GM21825 (cell line): ENCODE results near the gene SESN1.
"Not testable (repeated sequence)": the region's sequence is repeated elsewhere in the genome, so short reads cannot be mapped to it uniquely, and the experiment has no call there.

Experiments
- ATAC-seq: cut with Tn5 transposase; IDR thresholded peaks from one replicate; pipeline ENCODE4 v1.9.1; 2021; ENCODE audit warnings: mild to moderate bottlenecking, moderate library complexity; ENCODE audit not compliant: unreplicated experiment

SESN1 gene

GRCh38 chr6:109002882-109003281 lies 91.8 kb downstream of the SESN1 start:
- no peak for ATAC-seq

GRCh38 chr6:109002051-109002697 lies 92.5 kb downstream of the SESN1 start:
- ATAC-seq = no peak

GRCh38 chr6:109001291-109001894 lies 93.3 kb downstream of the SESN1 start:
- ATAC-seq = no peak

GRCh38 chr6:109000289-109000688 lies 94.4 kb downstream of the SESN1 start:
- no peak for ATAC-seq

- ATAC-seq = no peak
Measured at GRCh38 chr6:108999428-108999827, 95.2 kb downstream of the SESN1 start.

GRCh38 chr6:108998485-108998884 lies 96.2 kb downstream of the SESN1 start:
- ATAC-seq = no peak

- ATAC-seq = no peak
Measured at GRCh38 chr6:108996208-108996607, 98.4 kb downstream of the SESN1 start.

- no peak for ATAC-seq
Measured at GRCh38 chr6:108995296-108995695, 99.3 kb downstream of the SESN1 start.

- ATAC-seq = no peak
Measured at GRCh38 chr6:108993876-108994275, 100.8 kb downstream of the SESN1 start.

- ATAC-seq = no peak
Measured at GRCh38 chr6:108989700-108990099, 104.9 kb downstream of the SESN1 start.

- no peak for ATAC-seq
Measured at GRCh38 chr6:108988765-108989164, 105.9 kb downstream of the SESN1 start.

- no peak for ATAC-seq
Measured at GRCh38 chr6:108988296-108988695, 106.3 kb downstream of the SESN1 start.

- ATAC-seq = no peak
Measured at GRCh38 chr6:108987156-108987555, 107.5 kb downstream of the SESN1 start.

GRCh38 chr6:108985301-108985700 lies 109.3 kb downstream of the SESN1 start:
- no peak for ATAC-seq

GRCh38 chr6:108983151-108983550 lies 111.5 kb downstream of the SESN1 start:
- ATAC-seq = no peak

GRCh38 chr6:108982154-108983113 lies 112.2 kb downstream of the SESN1 start:
- ATAC-seq = no peak

- not testable (repeated sequence) for ATAC-seq
Measured at GRCh38 chr6:108978638-108979037, 116.0 kb downstream of the SESN1 start.

- ATAC-seq = no peak
Measured at GRCh38 chr6:108974201-108974600, 120.4 kb downstream of the SESN1 start.

GRCh38 chr6:108969776-108970175 lies 124.9 kb downstream of the SESN1 start:
- ATAC-seq = no peak

- ATAC-seq = no peak
Measured at GRCh38 chr6:108968325-108969316, 126.0 kb downstream of the SESN1 start.
